ENCODE results near the gene COASY.
"Not testable (repeated sequence)": the region's sequence is repeated elsewhere in the genome, so short reads cannot be mapped to it uniquely, and the experiment has no call there.

COASY gene

DNA sequence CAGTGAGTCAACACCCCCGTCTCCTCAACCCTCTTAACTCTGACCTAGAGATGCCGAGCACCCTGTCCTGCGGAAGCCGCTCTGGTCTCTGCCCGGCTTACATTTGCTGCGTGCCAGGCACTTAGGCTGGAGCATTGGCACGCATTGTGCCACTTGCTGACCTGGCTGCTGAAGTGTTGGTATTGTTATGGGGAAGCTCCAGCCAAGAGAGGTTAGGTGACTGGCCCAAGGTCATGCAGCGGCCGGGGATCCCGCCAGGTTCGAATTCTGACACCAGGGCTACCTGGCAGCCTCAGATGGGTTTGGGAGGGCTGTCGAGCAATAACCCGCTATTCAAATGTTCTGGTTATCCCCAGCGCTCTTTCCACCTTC lies 14.3 kb upstream of the COASY start:
- no peak for DNase-seq
- in situ Hi-C loops (cut with MboI; ENCODE audit: low pct_unique_long_range_greater_than_20kb, low sequenced_read_pairs), result no loop called here

DNA sequence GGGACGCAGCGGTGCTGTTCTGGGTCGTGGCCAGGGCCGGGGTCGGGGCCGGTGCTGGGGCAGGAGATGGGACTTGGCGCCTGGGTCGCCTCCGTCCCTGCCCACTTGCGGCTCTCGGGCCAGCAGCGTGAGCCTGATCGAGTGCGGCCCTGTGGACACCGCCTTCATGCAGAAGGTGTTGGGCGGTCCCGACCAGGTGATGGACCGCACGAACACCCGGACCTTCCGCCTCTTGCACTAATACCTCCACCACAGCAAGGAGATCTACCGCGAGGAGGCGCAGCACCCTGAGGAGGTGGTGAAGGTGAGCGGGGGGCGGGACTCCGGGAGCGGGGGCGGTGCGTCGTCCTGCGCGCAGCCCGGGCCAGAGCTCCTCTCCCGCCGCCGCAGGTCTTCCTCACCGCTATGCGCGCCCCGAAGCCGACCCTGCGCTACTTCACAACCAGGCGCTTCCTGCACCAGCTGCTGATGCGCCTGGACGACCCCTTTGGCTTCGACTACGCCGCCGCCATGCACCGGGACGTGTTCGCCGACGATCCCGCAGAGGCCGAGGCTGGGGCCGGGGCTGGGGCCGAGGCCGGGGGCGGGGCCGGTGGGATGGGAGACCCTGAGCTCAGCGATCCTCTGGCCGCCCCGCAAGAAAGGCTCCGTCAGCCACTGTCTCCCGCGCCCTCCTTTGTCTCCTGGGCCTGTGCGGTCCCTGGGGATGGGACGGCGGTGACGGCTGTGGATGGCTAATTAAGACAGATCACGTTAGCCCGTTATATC lies 13.7 kb upstream of the COASY start:
- DNase-seq, result no peak
- in situ Hi-C loops (cut with MboI; ENCODE audit: low pct_unique_long_range_greater_than_20kb, low sequenced_read_pairs), result no loop called here

DNA sequence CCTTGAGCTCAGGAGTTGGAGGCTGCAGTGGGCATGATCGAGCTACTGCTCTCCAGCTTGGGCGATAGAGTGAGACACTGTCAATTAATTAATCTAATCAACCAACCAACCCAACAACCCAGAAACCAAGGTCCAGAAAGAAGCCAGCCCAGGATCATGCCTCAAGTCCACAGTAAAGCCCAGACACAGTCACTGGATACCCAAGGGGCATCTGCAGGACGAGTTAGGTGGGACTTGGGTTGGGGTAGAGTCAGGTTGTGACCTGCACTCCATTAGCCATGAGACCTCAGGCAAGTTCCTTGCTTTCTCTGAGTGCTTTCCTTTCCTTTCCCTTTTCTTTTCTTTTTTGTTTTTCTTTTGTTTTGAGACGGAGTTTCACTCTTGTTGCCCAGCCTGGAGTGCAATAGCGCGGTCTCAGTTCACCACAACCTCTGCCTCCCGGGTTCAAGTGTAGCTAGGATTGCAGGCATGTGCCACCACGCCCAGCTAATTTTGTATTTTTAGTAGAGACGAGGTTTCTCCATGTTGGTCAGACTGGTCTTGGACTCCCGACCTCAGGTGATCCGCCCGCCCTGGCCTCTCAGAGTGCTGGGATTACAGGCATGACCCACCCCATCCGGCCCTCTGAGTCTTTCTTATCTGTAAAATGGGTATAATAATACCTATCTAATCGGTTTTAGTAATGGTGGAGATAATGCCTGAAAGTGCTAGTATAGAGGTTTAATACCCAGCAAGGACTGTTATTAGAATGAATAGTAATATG lies 12.8 kb upstream of the COASY start:
- no peak for DNase-seq
- in situ Hi-C loops (cut with MboI; ENCODE audit: low pct_unique_long_range_greater_than_20kb, low sequenced_read_pairs), result no loop called here

DNA sequence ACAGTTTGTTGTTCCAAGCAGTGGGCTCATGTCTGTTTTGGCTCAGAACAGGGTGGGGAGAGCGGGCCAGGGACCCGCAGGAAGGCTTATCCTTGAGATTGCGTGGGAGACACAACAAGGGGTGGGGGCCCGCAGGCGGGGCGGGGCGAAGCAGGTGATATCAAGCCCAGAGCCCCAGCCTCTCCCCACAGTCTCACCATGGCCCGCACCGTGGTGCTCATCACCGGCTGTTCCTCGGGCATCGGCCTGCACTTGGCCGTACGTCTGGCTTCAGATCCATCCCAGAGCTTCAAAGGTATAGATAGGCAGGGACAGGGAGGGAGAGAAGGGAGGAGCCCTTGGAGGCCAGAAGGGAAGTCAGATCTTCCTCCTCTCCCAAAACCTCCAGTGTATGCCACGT lies 9.2 kb upstream of the COASY start, which contains the start of gene HSD17B1:
HSD17B1 (plus strand) TSS at position 188 of the 400 bp plus-strand sequence; CDS start at position 199, 11 bp downstream.
- in situ Hi-C loops (cut with MboI; ENCODE audit: low pct_unique_long_range_greater_than_20kb, low sequenced_read_pairs); DNase-seq: not testable (repeated sequence)

DNA sequence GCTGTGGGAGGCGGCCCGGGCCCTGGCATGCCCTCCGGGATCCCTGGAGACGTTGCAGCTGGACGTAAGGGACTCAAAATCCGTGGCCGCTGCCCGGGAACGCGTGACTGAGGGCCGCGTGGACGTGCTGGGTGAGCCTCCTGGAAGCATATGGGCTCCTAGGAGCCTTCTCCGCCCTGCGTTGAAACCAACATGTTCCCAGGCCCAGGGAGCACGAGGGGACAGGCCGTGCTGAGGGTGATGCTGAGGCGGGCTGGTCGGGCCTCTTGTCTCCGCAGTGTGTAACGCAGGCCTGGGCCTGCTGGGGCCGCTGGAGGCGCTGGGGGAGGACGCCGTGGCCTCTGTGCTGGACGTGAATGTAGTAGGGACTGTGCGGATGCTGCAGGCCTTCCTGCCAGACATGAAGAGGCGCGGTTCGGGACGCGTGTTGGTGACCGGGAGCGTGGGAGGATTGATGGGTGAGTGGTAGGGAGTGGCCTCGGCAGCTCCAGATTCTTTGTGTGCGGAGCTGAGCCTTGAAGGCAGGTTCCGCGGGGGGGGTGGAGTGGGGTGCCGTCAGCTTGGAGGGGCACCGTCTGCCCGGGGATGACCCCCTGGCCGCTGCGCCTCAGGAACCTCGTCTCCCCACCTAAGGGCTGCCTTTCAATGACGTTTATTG lies 8.7 kb upstream of the COASY start:
- in situ Hi-C loops (cut with MboI; ENCODE audit: low pct_unique_long_range_greater_than_20kb, low sequenced_read_pairs), result no loop called here
- no peak for DNase-seq

DNA sequence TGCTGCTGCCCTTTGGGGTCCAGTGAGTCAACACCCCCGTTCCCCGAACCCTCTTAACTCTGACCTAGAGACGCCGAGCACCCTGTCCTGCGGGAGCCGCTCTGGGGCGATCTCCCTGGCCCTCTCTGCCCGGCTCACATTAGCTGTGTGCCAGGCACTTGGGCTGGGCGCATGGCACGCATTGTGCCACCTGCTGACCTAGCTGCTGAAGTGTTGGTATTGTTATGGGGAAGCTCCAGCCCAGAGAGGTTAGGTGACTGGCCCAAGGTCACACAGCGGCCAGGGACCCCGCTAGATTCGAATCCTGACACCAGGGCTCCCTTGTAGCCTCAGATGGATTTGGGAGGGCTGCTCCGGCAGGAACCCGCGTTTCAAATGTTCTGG lies 8.1 kb upstream of the COASY start:
- in situ Hi-C loops (cut with MboI; ENCODE audit: low pct_unique_long_range_greater_than_20kb, low sequenced_read_pairs), result no loop called here
- DNase-seq, result no peak

DNA sequence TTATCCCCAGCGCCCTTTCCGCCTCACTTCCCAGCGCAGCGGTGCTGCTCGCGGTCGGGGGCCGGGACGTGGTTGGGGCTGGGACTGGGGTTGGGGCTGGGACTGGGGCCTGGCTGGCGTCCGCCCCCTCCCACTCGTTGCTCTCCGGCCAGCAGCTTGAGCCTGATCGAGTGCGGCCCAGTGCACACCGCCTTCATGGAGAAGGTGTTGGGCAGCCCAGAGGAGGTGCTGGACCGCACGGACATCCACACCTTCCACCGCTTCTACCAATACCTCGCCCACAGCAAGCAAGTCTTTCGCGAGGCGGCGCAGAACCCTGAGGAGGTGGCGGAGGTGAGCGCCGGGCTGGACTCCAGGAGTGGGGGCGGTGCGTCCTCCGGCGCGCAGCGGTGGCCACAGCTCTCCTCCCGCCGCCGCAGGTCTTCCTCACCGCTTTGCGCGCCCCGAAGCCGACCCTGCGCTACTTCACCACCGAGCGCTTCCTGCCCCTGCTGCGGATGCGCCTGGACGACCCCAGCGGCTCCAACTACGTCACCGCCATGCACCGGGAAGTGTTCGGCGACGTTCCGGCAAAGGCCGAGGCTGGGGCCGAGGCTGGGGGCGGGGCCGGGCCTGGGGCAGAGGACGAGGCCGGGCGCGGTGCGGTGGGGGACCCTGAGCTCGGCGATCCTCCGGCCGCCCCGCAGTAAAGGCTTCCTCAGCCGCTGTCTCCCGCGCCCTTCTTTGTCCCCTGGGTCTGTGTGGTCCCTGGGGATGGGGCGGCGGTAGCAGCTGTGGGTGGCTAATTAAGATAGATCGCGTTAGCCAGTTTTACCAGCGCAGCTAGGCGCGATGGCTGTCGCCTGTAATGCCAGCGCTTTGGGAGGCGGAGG lies 7.5 kb upstream of the COASY start:
- DNase-seq, result peak; percentile 85
- in situ Hi-C loops (cut with MboI; ENCODE audit: low pct_unique_long_range_greater_than_20kb, low sequenced_read_pairs), result no loop called here

DNA sequence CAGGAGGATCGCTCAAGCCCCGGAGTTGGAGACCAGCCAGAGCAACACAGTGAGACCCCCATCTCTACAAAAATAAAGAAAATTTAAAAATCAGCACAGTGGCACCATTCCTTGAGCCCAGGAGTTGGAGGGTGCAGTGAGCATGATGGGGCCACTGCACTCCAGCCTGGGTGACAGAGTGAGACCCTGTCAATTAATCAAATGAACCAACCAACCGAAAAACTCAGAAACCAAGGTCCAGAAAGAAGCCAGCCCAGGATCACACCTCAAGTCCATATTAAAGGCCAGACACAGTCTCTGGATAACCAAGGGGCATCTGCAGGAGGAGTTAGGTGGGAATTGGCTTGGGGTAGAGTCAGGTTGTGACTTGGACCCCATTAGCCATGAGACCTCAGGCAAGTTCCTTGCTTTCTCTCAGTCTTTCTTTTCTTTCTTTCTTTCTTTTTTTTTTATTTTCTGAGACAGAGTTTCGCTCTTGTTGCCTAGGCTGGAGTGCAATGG lies 6.8 kb upstream of the COASY start:
- in situ Hi-C loops (cut with MboI; ENCODE audit: low pct_unique_long_range_greater_than_20kb, low sequenced_read_pairs), result no loop called here
- no peak for DNase-seq

DNA sequence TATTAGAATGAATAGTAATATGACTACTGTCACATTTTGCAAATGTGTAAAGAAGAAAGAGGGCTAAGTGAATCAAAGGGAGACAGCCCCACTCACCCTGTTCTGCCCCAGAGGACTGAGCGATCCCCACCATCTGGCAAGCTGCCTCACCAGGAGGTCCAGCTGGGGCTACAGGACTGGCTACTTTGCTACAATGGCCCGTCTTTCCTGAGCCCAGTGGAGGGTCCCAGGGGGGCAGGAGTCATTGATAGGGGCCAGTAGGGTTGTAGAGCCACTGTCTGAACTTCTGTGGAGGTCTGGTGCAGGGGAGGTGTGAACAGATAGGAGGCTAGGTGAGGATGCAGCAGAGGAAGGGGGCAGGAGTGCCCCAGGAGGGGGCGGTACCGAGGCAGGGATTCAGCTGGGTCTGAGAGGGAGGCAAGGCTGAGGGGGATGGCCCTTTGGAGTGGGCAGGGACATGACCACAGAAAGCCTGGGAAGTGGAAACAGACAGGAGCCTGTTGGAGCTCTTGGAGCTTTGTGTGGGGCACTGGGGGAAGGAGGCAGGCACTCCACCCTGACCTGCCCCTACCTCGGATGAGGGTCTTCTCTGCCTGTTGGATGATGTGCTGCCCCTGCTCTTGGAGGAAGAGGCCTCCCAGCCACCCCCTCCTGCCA lies 5.9 kb upstream of the COASY start:
- peak; percentile 48 for DNase-seq
- in situ Hi-C loops (cut with MboI; ENCODE audit: low pct_unique_long_range_greater_than_20kb, low sequenced_read_pairs), result not testable (repeated sequence)

DNA sequence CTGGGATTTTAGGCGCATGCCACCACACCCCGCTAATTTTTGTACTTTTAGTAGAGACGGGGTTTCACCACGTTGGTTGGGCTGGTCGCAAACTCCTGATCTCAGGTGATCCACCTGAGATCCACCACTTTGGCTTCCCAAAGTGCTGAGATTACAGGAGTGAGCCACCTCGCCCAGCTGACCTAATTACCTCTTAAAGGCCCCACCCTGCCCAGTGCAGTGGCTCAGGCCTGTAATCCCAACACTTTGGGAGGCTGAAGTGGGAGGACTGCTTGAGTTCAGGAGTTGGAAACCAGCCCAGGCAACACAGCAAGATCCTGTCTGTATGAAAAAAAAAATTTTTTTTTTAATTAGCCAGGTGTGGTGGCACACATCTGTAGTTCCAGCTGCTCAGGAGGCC lies 2.9 kb upstream of the COASY start:
- in situ Hi-C loops (cut with MboI; ENCODE audit: low pct_unique_long_range_greater_than_20kb, low sequenced_read_pairs), result no loop called here

DNA sequence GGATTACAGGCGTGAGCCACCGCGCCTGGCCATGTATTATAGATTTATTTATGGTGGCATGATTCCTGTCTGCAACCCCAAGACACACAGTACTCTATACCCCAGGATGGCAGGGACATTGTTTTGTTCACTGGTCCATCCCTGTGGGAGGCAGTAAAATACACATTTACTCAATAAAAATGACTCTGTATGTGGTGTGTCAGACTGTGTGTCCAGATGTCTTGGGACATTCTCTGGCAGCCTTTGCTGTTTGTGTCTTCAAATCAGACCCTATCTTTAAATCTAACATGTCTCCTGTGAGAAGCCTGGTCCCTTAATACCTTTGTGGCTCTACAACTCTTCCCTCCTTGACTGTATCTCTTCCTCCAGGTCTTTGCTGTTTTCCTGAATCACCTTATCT lies 1.7 kb upstream of the COASY start:
- in situ Hi-C loops (cut with MboI; ENCODE audit: low pct_unique_long_range_greater_than_20kb, low sequenced_read_pairs), result no loop called here
- no peak for DNase-seq

More for the DNA sequence above, 2.9 kb upstream of the COASY start:
- no peak for DNase-seq

DNA sequence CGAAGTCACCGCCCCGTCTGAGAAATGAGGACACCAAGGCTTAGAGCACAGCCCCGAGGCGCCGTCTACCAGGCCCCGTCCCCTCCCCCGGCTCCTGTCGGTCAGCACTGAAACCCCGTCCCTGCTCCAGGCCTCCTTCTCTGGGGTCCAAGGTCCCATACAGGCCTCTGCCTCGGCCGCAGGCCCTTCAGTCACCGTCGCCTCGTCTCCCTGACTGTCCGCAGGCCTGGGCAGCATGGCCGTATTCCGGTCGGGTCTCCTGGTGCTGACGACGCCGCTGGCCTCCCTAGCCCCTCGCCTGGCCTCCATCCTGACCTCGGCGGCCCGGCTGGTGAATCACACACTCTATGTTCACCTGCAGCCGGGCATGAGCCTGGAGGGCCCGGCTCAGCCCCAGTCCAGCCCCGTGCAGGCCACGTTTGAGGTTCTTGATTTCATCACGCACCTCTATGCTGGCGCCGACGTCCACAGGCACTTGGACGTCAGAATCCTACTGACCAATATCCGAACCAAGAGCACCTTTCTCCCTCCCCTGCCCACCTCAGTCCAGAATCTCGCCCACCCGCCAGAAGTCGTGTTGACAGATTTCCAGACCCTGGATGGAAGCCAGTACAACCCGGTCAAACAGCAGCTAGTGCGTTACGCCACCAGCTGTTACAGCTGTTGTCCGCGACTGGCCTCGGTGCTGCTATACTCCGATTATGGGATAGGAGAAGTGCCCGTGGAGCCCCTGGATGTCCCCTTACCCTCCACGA lies 617 bp downstream of the COASY start:
- in situ Hi-C loops (cut with MboI; ENCODE audit: low pct_unique_long_range_greater_than_20kb, low sequenced_read_pairs), result no loop called here
- no peak for DNase-seq

DNA sequence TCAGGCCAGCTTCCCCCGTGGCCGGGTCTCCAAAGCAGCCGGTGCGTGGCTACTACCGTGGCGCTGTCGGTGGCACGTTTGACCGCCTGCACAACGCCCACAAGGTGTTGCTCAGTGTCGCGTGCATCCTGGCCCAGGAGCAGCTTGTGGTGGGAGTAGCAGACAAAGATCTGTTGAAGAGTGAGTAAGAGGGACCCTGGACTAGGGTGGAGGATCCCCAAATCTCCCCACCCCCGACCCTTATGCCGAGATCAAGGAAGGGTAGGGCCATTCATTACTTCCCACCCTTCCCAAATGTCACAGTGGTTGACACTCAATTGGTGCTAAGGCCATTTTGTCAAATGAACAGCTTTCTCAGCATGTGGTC lies 1.2 kb downstream of the COASY start:
- in situ Hi-C loops (cut with MboI; ENCODE audit: low pct_unique_long_range_greater_than_20kb, low sequenced_read_pairs), result no loop called here
- DNase-seq, result peak; percentile 35

DNA sequence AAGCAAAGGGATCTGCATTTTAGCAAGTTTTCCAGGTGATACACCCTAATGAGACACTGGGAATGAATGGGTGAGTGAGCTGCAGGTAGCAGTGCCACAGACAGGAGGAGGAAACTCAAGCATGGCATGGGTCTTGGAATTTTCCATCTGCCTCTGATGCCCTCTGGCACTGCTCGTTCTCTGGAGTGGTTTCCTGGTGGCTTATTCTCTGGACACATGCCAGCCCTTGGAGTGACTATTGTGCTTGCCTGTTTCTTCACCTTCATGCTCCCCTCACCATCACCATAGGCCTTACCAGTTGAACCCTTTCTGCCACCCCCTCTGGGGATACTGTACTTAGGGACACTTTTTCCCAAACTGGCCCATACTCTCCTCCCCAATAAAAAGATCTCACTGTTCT lies 1.6 kb downstream of the COASY start:
- no peak for DNase-seq
- in situ Hi-C loops (cut with MboI; ENCODE audit: low pct_unique_long_range_greater_than_20kb, low sequenced_read_pairs), result no loop called here

DNA sequence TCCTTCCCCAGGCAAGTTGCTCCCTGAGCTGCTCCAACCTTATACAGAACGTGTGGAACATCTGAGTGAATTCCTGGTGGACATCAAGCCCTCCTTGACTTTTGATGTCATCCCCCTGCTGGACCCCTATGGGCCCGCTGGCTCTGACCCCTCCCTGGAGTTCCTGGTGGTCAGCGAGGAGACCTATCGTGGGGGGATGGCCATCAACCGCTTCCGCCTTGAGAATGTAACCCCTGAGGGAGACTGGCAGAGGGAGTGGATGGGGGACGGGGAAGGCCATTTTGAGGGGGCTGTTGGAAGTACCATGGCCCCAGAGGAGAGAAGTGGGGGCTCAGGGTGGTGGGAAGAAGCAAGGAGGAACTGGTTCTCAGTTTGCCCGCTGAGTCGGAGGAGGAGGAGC lies 2.0 kb downstream of the COASY start:
- in situ Hi-C loops (cut with MboI; ENCODE audit: low pct_unique_long_range_greater_than_20kb, low sequenced_read_pairs), result no loop called here
- no peak for DNase-seq

DNA sequence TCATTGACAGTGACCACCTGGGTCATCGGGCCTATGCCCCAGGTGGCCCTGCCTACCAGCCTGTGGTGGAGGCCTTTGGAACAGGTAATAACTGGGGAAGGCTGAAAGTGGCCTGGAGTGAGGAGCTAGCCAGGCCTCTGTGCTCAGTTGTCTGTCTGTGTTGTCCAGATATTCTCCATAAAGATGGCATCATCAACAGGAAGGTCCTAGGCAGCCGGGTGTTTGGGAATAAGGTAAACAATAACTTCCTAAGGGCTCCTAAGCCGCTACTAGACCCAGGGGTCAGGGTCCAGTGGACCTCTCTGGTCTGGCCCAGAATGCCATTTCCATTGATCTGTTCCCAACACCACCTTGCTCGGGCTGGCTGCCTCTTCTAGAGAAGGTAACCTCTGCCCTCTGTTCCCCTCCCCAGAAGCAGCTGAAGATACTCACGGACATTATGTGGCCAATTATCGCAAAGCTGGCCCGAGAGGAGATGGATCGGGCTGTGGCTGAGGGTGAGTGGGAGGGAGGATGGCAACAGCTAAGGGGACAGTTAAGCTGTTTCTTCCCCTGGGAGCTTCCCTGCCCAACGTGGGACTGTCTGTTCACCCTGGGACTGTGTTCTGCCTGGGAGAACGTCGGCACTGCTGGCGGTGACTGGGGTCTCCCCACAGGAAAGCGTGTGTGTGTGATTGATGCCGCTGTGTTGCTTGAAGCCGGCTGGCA lies 3.0 kb downstream of the COASY start:
- in situ Hi-C loops (cut with MboI; ENCODE audit: low pct_unique_long_range_greater_than_20kb, low sequenced_read_pairs), result no loop called here
- DNase-seq, result no peak

DNA sequence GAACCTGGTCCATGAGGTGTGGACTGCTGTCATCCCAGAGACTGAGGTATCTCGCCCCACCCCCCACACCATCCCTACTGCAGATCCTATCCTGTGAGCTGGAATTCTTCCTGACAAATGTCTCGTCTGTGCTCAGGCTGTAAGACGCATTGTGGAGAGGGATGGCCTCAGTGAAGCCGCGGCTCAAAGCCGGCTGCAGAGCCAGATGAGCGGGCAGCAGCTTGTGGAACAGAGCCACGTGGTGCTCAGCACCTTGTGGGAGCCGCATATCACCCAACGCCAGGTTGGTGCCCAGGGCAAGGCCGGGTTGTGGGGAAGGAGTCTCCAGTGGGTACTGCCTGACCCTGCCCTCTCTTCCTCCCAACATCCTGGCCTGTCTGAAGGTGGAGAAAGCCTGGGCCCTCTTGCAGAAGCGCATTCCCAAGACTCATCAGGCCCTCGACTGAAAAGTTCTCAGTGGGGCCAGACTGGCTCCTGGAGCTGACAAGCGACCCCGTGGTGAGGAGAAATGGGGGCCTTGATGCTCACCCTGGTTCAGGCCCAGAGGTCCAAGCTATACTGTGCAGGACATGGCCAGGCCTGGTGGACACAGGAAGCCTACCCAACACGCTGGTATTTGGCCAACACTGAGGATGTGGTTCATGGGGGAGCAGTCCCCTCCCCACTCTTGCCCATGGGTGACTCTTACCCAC lies 3.7 kb downstream of the COASY start:
- no peak for DNase-seq
- in situ Hi-C loops (cut with MboI; ENCODE audit: low pct_unique_long_range_greater_than_20kb, low sequenced_read_pairs), result no loop called here

Measured in KBM-7 (cell line).